Pancreas (tissue), 10 donors: Measurements from ENCODE around the gene TRPC6. TPM values are rescaled to one million over a fixed set of nuclear protein-coding genes. Genes with fewer than 3 reads are reported as not detected.

Source experiments
- ATAC-seq, 4 donors: fragments of 200-7000 bp; cut with Tn5 transposase; one replicate each; pipeline versions ENCODE4 v1.8.0 to v1.9.1; 2020; ENCODE audit warnings: mild to moderate bottlenecking in 4 of 4, moderate library complexity in 4 of 4
- DNase-seq, 6 donors: peaks; one replicate each; pipeline ENCODE4 v3.0.0-alpha.2; 2020
- FAIRE-seq: peaks from 2 replicates; lab custom pipeline; 2012; peaks lifted over from hg19 to GRCh38; lab: Jason Lieb, UNC
- H3K27ac ChIP-seq, 4 donors: fragments of 200-600 bp; sonication (generic); 1 replicate in 3 of 4; 2 replicates in 1 of 4; pipeline versions ENCODE4 v1.5.0 to v1.8.0; 2020
- H3K27me3 ChIP-seq, 4 donors: fragments of 200-600 bp; one replicate each; pipeline ENCODE4 v1.8.0; 2021
- H3K36me3 ChIP-seq, 3 donors: fragments of 200-600 bp; sonication (generic) in 1 of 3; one replicate each; pipeline versions ENCODE4 v1.5.0 to v1.8.0; 2020 to 2021
- H3K4me1 ChIP-seq, 3 donors: fragments of 200-600 bp; one replicate each; pipeline ENCODE4 v1.8.0; 2021
- H3K4me3 ChIP-seq, 4 donors: fragments of 200-600 bp; sonication (generic) in 2 of 4; one replicate each; pipeline versions ENCODE4 v1.5.0 to v1.8.0; 2020 to 2021
- H3K9me3 ChIP-seq, 4 donors: fragments of 200-600 bp; one replicate each; pipeline ENCODE4 v1.8.0; 2021
- WGBS, 2 donors: extraction: QIAGEN DNeasy Blood & Tissue Kit; methylation state at CpG; one replicate each; pipeline ENCODE4 v1.1.7; 2013; 5-methylcytosine and 5-hydroxymethylcytosine counted together
- intact Hi-C, 3 donors: fragments of 100-400 bp; cut with DNase I; formaldehyde crosslinking; loops; one replicate each; pipeline versions ENCODE4 v1.11.1 to v1.14.2; 2022
- polyA plus RNA-seq, 2 donors: library from polyadenylated mRNA; stranded (reverse); fragments of 200-250 nt; gene quantifications; one replicate each; pipeline ENCODE4 v1.2.3, GENCODE V29; 2013
- total RNA-seq, 6 donors: library from RNA; stranded (reverse); fragmentation: NEBNext Ultra II Directional in 4 of 6; extraction: Animal tissue kit (Norgen Biotek cat#: 25700) in 4 of 6; gene quantifications; one replicate each; pipeline versions ENCODE4 v1.2.1 to v1.2.4, GENCODE V29; 2021 to 2023
- TF ChIP-seq, protein P1 (sequence below), 4 donors: fragments of 200-600 bp; sonication (generic) in 3 of 4; IDR thresholded peaks; one replicate each; pipeline versions ENCODE4 v1.5.0 to v1.8.0; 2021; ENCODE audit warnings: antibody characterized with exemption in 4 of 4
- donor health status: healthy with polysubstance abuse.
- donor health status: DM: no; HTN: no; CAD: no; lungs with moderate emphysema.
- donor health status: DM: no; HTN: no; CAD: no.
- donor health status: control.
- donor health status: control.
- donor health status: Bipolar disorder and iron deficiency.
- donor health status: DM: yes; HTN: yes; CAD: no.
- donor health status: DM: no; HTN: no; CAD: no.
- donor health status: DM: no; HTN: no; CAD: no.
- donor health status: DM: yes; HTN: yes; CAD: no.

TRPC6 gene
- total RNA-seq (1 to 10 TPM in 1 of 6 donors, under 1 TPM in 5; 0.09 to 1.5 (median 0.42) TPM), polyA plus RNA-seq (under 1 TPM; 0.19 to 0.56 TPM)

DNA sequence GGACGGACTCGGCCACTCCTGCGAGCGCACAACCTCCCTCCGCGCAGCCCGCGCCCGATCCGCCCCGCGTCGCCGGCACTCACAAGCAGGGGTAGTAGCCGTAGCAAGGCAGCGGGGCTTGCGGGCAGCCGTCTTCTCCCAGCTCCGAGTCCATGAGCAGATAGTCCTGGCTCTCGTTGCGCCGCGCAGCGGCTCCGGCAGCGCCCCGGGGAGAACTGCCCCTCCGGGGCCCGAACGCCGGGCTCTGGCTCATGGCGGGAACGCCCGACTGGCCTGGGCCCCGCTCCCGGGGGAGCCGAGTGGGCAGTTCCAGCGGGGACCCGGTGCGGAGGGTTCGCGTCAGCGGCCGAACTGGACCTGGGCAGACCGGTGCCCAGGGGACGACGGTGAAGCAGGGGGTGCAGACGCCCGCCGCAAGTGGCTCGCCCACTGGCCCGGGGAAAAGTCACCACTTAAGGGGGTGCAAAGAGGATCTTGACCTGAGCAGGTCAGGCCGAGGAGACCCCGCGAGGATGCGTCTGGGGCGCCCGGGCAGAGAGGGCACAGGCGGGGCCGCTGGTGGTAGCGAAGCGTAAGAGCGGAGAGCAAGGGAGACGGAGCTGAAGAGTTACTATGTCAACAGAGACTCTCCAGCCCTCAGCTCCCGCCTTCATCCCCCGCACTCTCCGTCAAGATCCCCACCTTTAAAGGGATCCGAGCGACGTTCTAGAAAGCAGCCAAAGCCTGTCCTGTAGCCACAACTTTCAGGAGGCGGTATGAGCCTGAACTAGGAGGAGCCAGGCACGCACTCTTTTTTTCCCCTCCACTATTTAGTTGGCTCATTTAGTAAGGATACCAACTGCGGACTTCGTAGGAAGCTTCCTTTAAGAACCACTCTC is at the start of gene TRPC6:
TSS of gene TRPC6 (minus strand) at position 757 of the 878 bp plus-strand sequence. CDS start at position 253, 504 bp downstream.
- ATAC-seq (peak; percentile 55 to 70 (median 60)), FAIRE-seq (no peak), DNase-seq (peak in 2 of 6 donors; percentile 63 to 64)
- H3K27me3 ChIP-seq = peaks cover 0 to 2% (median 0%) of the 10 kb centered on the region in 4 donors
- H3K36me3 ChIP-seq = no peaks in the 10 kb centered on the region
- 1 to 2% methylated on average over 61 to 74 of the region's 74 CpGs for WGBS, 2 donors
- intact Hi-C loops = no loop called here
- H3K9me3 ChIP-seq = no peaks in the 10 kb centered on the region
- no peaks in the 10 kb centered on the region for H3K4me1 ChIP-seq
- peak within 1 kb of the TSS; percentile 5 to 39 (median 27) for H3K4me3 ChIP-seq
- no peak within 1 kb of the TSS for H3K27ac ChIP-seq
- TF ChIP-seq, protein P1, sequence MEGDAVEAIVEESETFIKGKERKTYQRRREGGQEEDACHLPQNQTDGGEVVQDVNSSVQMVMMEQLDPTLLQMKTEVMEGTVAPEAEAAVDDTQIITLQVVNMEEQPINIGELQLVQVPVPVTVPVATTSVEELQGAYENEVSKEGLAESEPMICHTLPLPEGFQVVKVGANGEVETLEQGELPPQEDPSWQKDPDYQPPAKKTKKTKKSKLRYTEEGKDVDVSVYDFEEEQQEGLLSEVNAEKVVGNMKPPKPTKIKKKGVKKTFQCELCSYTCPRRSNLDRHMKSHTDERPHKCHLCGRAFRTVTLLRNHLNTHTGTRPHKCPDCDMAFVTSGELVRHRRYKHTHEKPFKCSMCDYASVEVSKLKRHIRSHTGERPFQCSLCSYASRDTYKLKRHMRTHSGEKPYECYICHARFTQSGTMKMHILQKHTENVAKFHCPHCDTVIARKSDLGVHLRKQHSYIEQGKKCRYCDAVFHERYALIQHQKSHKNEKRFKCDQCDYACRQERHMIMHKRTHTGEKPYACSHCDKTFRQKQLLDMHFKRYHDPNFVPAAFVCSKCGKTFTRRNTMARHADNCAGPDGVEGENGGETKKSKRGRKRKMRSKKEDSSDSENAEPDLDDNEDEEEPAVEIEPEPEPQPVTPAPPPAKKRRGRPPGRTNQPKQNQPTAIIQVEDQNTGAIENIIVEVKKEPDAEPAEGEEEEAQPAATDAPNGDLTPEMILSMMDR (IDR thresholded peaks at IDR 0.05) = no peak

DNA sequence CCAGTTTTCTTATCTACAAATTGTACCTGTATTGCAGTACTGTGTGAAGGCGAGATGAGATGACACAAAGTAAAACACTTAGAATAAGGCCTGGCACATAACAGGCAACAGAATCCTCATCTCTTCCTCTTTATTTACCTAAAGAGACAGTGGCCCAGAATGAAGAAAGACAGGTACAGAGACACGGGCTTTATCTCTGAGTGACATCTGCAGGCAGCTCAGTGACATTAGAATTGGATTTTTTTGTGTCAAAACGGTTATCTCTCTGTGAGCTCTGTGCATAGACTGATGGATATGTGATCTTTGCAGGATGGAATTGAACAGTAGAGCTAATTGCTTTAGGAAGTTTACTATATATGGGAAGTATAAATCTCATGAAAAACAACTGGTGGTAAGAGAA is 36.2 kb upstream of the TRPC6 start:
- Histone ChIP-seq H3K27me3 (no peaks in the 10 kb centered on the region), H3K4me1 (no peaks in the 10 kb centered on the region), H3K27ac (no peak overlapping the region), H3K9me3 (no peaks in the 10 kb centered on the region), H3K4me3 (no peak overlapping the region), H3K36me3 (no peaks in the 10 kb centered on the region)
- ATAC-seq = no peak
- no peak for DNase-seq
- intact Hi-C loops = no loop called here
- 18 to 28% methylated on average over 3 of the region's 3 CpGs for WGBS, 2 donors
- no peak for FAIRE-seq
- TF ChIP-seq, protein P1 (IDR thresholded peaks at IDR 0.05) = no peak

DNA sequence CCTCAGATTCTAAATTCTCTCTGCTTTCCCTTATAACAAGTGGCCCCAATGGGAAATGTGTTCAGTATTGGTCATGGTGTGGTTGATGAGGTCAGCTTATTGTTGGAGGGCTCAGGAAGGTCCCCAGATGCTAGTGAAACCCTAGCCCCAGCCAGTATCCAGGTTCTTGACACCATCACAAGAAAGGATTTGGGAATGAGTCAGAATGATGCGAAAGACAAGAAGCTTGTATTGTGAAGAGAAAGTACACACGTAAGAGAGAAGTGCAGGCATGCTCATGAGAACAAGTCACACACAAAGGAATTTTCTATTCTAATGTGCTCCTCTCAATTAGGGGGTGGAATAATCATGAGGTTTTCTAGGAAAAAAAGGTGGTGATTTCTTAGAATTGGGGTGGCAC is 34.9 kb upstream of the TRPC6 start:
- FAIRE-seq = no peak
- no peak for ATAC-seq

DNA sequence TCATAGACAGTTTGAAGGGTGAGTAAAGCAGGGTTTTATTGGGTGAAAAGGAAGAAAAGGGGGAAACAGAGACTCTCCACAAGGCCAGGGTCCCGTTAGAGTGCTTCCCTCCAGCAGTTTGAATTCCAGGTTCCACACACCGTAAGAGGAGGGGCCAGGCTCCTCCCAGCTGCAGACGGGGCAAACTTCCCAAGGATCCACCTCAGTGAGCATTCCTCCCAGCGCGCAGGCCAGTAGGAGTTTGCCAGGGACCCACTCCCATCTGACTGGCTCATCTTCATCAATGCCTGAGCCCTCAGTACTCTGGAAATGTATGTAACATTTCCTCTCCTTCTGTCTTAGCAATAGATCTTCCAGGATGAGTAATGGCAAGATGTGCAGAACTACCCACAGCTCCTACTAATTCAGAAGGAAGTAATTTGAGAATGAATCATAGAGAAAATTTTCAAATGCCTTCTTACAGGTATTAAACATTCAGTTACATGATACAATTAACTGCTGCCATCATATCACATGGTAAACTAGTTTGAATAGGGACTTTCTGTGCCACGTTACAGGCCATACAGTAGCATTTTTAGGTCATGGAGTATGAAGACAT is 34.0 kb upstream of the TRPC6 start:
- DNase-seq = no peak
- intact Hi-C loops = no loop called here

More for the DNA sequence above, 34.9 kb upstream of the TRPC6 start:
- TF ChIP-seq, protein P1 (IDR thresholded peaks at IDR 0.05) = no peak
- Histone ChIP-seq H3K27ac (no peak overlapping the region), H3K4me3 (no peak overlapping the region), H3K4me1 (no peaks in the 10 kb centered on the region), H3K9me3 (no peaks in the 10 kb centered on the region), H3K27me3 (no peaks in the 10 kb centered on the region), H3K36me3 (no peaks in the 10 kb centered on the region)
- no peak for DNase-seq
- WGBS, 2 donors = 73 to 86% methylated on average over 2 of the region's 2 CpGs
- intact Hi-C loops = no loop called here

More for the DNA sequence above, 34.0 kb upstream of the TRPC6 start:
- TF ChIP-seq, protein P1 (IDR thresholded peaks at IDR 0.05) = no peak
- no peak overlapping the region for H3K27ac ChIP-seq
- ATAC-seq (no peak), FAIRE-seq (no peak)
- no peaks in the 10 kb centered on the region for H3K9me3 ChIP-seq
- 24 to 40% methylated on average over 6 of the region's 6 CpGs for WGBS, 2 donors
- no peaks in the 10 kb centered on the region for H3K4me1 ChIP-seq
- no peaks in the 10 kb centered on the region for H3K27me3 ChIP-seq
- no peak overlapping the region for H3K4me3 ChIP-seq
- H3K36me3 ChIP-seq = no peaks in the 10 kb centered on the region
